Cardiac septum (tissue), 1 donor: ENCODE data around the gene ARHGAP11A. TPM values are rescaled to one million over a fixed set of nuclear protein-coding genes. Genes with fewer than 3 reads are reported as not detected.

Experiments used
- DNase-seq: peaks from one replicate; pipeline ENCODE4 v3.0.0-alpha.2; 2020; ENCODE audit warnings: low spot score
- intact Hi-C: fragments of 100-400 bp; cut with DNase I; formaldehyde crosslinking; loops from one replicate; pipeline ENCODE4 v1.14.0; 2022
- total RNA-seq: library from RNA; stranded (reverse); fragmentation: NEBNext Ultra II Directional; extraction: Animal tissue kit (Norgen Biotek cat#: 25700); gene quantifications from one replicate; pipeline ENCODE4 v1.2.1, GENCODE V29; 2021
- donor health status: DM: no; HTN: no; CAD: no.

The ARHGAP11A gene
- total RNA-seq, 1 donor from 2014 or later, result 1.7 TPM

DNA sequence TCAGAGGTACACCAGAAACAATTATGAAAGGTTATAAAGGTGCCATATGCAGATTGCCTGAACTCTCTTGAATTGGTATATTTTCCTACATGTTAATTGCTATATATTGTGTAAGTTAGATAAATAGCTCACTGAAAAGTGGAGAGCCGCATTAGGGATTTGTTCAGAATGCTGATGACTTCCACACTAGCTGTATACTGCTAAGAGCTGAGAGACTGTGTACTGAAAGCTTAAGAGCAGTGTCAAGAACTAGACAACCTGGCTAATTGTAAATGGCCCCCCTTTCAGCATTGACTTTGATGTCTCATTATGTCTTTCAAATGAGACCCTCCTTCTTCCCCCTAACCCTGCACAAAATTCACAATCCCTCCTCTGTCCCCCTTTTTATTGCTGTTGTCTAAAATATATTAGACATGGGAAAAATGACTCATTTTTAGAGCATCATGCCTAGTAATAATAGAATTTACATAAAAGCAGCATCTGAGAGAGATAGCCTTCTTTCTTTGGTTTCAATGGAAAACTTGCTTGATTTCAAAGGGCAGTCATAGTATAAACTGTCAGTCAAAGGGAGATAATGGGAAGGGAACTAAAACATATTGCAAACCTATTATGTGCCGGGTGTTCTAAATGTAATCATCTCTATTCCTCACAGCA lies 67.8 kb downstream of the ARHGAP11A start:
- intact Hi-C loops, result loop anchor here (10.0 kb wide), 1 partner anchor 192 kb away; no protein-coding TSS in a partner anchor
- DNase-seq, result no peak

DNA sequence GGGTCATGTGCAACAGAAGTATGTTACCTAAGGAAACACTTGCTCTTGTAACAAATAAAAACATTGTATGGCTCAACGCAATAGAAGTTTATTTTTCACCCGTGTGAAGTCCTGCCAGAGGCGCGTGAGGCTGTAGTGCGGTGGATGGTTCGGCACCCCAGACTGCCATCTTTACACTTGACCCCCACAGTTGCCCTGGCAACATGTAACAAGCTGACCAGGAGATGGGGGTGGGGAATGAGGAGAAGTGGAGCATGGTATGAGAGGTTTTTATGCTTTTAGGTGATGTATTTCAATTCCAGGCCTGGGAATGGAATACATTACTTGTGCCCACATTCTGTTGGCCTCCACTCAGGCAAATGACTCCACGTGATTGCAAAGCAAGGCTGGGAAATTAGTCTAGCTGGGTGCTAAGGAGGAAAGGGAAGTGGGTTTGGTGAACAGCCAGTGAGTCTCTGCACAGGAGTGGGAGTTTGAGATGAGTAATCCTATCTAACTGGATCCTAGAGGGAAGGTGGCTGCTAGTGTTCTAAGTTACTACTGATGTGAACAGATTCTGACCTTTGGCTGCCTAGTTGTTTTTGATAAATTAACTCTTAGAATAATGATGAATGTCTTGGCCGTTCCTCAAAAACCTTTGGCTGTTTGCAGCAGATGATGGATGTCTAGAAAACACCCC lies 68.7 kb downstream of the ARHGAP11A start:
- intact Hi-C loops, result loop anchor here (10.0 kb wide), 1 partner anchor 191 kb away; no protein-coding TSS in a partner anchor
- no peak for DNase-seq

DNA sequence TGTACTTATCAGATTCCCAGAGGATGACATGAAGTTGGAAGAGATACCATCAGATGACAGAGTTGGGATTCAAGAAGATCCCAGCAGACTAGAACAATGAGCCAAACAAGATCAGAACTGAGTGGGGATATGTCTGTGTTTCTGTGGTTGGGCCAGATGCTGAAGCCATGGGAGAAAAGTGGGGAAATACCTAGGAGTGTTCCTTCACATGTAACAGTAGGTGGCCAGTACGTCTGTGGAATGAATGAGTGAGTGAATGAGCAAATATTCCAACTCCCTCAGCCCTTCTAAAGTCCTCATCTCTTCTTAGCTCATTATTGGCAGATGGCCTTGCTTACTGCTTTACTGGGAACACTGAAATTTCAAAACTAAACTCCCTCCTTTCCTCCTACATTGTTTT lies 70.3 kb downstream of the ARHGAP11A start:
- no peak for DNase-seq
- intact Hi-C loops, result loop anchor here (10.0 kb wide), 1 partner anchor 189 kb away; no protein-coding TSS in a partner anchor

DNA sequence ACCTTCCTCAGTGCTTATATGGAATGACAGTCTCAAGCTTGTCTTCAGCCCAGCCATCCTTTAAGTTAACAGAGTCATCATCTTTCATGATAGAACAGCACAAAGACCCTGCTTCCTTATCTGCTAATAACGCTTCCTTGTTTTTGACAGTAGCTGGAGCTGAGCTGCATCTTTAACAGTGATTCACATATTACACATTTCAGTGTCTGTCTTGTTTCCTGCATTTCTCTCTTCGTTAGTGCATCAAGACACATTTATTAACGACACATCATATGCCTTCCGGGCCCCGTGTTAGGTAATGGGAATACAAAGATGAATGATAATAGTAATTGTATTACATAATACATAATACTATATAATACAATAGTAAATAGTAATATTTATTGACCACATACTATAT lies 72.3 kb downstream of the ARHGAP11A start:
- no peak for DNase-seq
- intact Hi-C loops, result loop anchor here (10.0 kb wide), 1 partner anchor 187 kb away; no protein-coding TSS in a partner anchor

DNA sequence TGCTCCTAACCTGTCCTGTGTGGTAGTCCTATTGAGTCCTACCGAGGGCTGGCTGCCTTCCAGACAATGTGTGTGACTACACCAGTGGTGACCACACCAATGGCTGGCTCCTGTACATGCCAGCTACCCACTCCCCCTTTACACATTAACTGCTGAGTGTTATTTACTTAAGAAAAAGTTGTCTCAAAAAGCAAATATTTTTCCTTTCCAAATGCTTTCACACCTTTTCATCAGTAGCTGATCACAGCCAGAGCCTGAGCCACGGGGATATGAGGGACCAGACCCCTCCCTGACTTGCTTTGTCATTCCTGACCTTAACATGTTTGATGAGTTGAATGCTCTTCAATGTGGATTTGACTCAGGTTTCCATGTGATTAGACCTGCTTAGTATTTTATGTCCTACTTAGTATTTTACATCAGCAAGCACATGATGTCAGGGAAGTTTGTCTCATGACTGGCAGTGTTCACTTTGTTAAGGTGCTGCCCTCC lies 72.9 kb downstream of the ARHGAP11A start:
- intact Hi-C loops, result loop anchor here (10.0 kb wide), 1 partner anchor 187 kb away; no protein-coding TSS in a partner anchor
- no peak for DNase-seq

Other genes with a start within 250 kb of the ARHGAP11A start
- gene GOLGA8K, start 212.2 kb upstream of the ARHGAP11A start, total RNA-seq, result 0.83 TPM
- 2.3 TPM for gene GOLGA8O, start 159.9 kb upstream of the ARHGAP11A start, total RNA-seq
- gene GOLGA8N, start 22.0 kb upstream of the ARHGAP11A start, total RNA-seq, result 11.1 TPM
- gene SCG5, start 26.2 kb downstream of the ARHGAP11A start, total RNA-seq, result 0.30 TPM
- gene GREM1, start 102.5 kb downstream of the ARHGAP11A start, total RNA-seq, result 0.59 TPM